D721Med (cell line): ENCODE data around the gene PSMB10.

ENCODE experiments used
- DNase-seq: peaks from one replicate; pipeline ENCODE4 v3.0.0; 2011; ENCODE audit warnings: low spot score; ENCODE audit not compliant: insufficient read length
- FAIRE-seq: peaks from 2 replicates; lab custom pipeline; 2011; peaks lifted over from hg19 to GRCh38; lab: Jason Lieb, UNC
- TF ChIP-seq, protein P1 (sequence below): IDR thresholded peaks from 2 replicates; pipeline ENCODE4 v1.5.1; 2012; ENCODE audit warnings: mild to moderate bottlenecking, control low read depth; ENCODE audit not compliant: insufficient read depth; ENCODE audit errors: missing control alignments

Gene PSMB10

DNA sequence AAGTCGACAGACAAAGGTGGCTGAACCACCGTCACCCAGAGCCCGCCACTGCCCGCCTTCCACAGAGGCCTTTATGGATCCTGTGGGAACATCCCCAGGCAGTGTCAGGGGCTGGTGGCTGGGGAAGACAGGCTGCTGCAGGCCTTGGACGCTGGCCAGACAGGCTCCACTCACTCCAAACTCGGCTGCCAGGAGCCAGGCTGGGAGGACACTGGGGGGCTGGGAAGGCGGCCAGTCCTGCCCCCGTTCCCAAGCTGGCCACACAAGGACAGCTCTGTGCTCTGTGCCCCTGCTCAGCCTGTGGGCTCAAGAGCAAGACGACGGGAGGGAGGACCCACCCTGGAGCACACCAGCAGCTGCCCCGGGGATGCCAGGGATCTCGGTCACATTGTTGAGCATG is 14.8 kb upstream of the PSMB10 start:
- FAIRE-seq (no peak), DNase-seq (no peak)

DNA sequence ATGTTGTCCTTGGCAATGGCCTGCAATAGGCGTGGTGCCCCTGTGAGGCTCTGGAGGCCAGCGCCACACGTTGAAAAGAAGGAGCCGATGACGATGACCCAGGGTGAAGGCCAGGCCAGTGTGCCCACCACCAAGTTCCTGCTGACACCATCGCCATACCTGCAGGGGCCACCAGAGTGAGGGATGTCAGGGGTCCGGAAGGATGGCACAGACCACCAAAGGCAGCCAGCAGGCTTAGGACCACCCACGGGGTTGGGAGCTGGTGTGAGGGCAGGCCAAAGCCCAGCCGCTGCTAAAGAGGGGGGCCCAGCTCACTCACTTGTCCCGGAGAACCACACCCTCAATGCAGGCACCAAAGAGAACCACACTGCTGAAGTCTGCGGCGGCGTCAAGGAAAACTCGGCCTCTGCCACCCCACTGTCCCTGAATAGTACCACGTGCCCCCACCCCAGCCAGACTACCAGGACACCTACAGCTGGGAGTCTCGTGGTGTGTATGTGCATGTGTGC is 13.7 kb upstream of the PSMB10 start:
- no peak for FAIRE-seq
- DNase-seq: no peak
- TF ChIP-seq, protein P1, sequence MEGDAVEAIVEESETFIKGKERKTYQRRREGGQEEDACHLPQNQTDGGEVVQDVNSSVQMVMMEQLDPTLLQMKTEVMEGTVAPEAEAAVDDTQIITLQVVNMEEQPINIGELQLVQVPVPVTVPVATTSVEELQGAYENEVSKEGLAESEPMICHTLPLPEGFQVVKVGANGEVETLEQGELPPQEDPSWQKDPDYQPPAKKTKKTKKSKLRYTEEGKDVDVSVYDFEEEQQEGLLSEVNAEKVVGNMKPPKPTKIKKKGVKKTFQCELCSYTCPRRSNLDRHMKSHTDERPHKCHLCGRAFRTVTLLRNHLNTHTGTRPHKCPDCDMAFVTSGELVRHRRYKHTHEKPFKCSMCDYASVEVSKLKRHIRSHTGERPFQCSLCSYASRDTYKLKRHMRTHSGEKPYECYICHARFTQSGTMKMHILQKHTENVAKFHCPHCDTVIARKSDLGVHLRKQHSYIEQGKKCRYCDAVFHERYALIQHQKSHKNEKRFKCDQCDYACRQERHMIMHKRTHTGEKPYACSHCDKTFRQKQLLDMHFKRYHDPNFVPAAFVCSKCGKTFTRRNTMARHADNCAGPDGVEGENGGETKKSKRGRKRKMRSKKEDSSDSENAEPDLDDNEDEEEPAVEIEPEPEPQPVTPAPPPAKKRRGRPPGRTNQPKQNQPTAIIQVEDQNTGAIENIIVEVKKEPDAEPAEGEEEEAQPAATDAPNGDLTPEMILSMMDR: no peak

More for the DNA sequence above, 14.8 kb upstream of the PSMB10 start:
- TF ChIP-seq, protein P1: no peak

DNA sequence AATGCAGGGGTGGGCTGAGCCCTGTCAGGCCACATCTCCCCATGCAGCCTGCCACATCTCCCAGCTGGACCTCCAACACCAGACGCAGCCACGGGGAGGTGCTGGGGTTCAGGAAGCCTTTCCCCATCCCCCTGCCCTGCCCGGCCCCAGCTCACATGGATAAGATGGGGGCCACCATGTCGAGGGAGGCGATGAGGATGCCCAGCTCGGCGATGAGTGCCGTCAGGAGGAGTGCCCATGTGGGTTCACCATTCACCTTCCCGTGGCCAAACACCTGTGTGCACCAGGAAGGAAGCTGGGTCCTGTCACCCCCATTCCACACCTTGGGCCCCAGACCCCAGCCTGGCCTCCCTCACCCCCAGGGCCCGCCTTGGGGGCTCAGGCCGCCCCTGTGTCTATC is 13.0 kb upstream of the PSMB10 start:
- DNase-seq (no peak), FAIRE-seq (no peak)
- TF ChIP-seq, protein P1: no peak

DNA sequence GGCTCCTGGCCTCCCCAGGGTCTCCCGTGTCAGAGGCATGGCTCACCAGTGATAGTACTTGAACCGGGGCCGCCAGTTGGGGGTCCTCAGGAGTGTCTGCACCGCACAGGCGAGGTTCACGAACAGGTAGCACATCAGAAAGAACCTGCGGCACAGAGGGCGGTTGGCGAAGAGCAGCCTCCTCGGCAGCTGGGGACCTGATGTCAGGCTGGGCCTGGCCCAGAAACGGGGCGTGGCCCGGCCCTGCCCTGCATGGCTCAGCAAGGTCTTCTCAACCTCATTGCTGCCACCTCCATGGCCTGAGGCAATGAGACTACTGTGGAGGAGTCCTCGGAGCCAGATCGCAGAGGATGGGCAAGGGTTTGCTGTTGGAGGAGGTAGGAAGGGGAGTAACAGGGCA is 11.4 kb upstream of the PSMB10 start:
- FAIRE-seq (no peak), DNase-seq (no peak)
- TF ChIP-seq, protein P1: no peak

DNA sequence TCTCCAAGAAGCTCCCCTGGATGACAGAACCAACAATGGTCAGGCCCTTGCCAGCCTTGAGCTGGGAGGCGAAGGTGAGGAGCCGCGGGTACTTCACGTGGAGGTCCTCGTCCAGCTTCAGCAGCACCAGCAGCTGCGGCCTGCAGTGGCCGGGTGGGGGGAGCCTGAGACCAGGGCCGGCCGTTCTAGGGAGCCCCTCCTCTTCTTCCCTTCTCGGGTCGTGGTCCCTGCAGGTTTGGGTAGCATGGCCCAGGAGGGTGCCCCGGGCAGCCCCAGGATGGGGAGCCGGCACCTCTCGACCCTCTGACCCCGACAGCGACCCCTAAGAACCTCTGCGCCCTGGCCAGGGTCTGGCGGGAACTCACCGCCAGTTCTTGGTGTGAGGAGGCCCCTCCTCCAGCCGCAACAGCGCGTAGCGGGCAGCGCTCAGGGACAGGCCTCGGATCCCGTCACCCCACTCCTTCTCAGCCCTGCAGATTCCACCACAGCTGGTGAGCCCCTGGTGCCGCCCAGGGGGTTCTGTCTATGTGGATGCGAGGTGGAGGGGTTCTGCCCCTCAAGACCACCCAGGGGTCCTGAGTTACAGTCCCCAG is 10.4 kb upstream of the PSMB10 start:
- no peak for FAIRE-seq
- TF ChIP-seq, protein P1: no peak
- DNase-seq: no peak

DNA sequence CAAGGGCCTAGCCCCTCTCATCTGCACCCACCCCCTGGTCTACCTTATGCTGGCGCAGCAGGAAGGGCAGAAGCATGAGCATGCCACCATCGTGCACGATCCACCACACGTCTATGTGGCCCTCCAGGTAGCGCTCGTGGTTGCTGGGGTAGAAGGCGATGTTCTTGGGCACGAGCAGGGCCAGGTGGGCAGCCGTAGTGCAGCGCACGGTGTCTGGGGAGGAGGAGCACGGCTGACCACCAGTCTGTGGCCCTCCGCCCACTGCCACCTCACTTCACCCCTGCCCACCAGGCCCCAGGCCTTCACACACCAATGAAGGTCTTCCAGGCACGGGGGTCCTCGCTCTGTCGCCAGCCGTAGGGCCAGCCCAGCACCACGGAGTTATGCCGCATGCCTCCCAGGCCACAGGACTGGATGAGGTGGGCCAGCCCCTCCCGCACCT is 9.5 kb upstream of the PSMB10 start:
- TF ChIP-seq, protein P1: no peak

DNA sequence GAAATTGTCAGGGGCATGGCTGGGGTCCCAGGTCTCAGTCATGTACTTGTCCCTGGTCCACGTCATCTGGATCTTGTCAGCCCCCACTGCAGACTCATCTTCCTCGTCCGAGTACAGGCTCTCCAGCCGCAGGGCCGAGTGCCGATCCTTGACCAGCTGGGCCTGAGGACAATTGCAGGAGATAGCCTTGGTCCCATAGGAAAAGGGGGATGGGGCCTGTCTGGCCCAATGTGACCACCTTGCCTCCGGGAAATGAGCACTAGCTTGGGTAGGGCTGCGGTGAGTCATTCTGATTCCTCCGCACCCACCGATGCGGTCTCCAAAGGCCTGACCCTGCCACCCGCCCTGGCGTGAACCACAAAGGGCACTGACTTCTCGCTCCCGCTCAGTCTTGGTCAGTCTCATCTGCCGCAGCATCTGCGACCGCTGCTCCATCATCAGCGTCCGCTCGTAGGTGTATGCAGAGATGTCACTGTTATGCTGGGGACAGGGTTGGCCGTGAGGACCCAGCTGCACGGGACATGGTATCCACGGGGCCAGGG is 8.8 kb upstream of the PSMB10 start:
- no peak for DNase-seq
- TF ChIP-seq, protein P1: no peak
- no peak for FAIRE-seq

More for the DNA sequence above, 9.5 kb upstream of the PSMB10 start:
- DNase-seq (no peak), FAIRE-seq (no peak)
